Pancreas (tissue), 10 donors: ENCODE measurements around the gene RAB3GAP2. TPM values are rescaled to one million over a fixed set of nuclear protein-coding genes. Genes with fewer than 3 reads are reported as not detected.
A peak's percentile ranks its signal among the peaks of the same experiment; 100 is the strongest.

ENCODE experiments used
- ATAC-seq, 4 donors: fragments of 200-7000 bp; cut with Tn5 transposase; one replicate each; pipeline versions ENCODE4 v1.8.0 to v1.9.1; 2020; ENCODE audit warnings: mild to moderate bottlenecking in 4 of 4, moderate library complexity in 4 of 4
- DNase-seq, 6 donors: peaks; one replicate each; pipeline ENCODE4 v3.0.0-alpha.2; 2020
- FAIRE-seq: peaks from 2 replicates; lab custom pipeline; 2012; peaks lifted over from hg19 to GRCh38; lab: Jason Lieb, UNC
- H3K27ac ChIP-seq, 4 donors: fragments of 200-600 bp; sonication (generic); 1 replicate in 3 of 4; 2 replicates in 1 of 4; pipeline versions ENCODE4 v1.5.0 to v1.8.0; 2020
- H3K27me3 ChIP-seq, 4 donors: fragments of 200-600 bp; one replicate each; pipeline ENCODE4 v1.8.0; 2021
- H3K36me3 ChIP-seq, 3 donors: fragments of 200-600 bp; sonication (generic) in 1 of 3; one replicate each; pipeline versions ENCODE4 v1.5.0 to v1.8.0; 2020 to 2021
- H3K4me1 ChIP-seq, 3 donors: fragments of 200-600 bp; one replicate each; pipeline ENCODE4 v1.8.0; 2021
- H3K4me3 ChIP-seq, 4 donors: fragments of 200-600 bp; sonication (generic) in 2 of 4; one replicate each; pipeline versions ENCODE4 v1.5.0 to v1.8.0; 2020 to 2021
- H3K9me3 ChIP-seq, 4 donors: fragments of 200-600 bp; one replicate each; pipeline ENCODE4 v1.8.0; 2021
- CTCF ChIP-seq, 4 donors: fragments of 200-600 bp; sonication (generic) in 3 of 4; IDR thresholded peaks; one replicate each; pipeline versions ENCODE4 v1.5.0 to v1.8.0; 2021; ENCODE audit warnings: antibody characterized with exemption in 4 of 4
- WGBS, 2 donors: extraction: QIAGEN DNeasy Blood & Tissue Kit; methylation state at CpG; one replicate each; pipeline ENCODE4 v1.1.7; 2013; 5-methylcytosine and 5-hydroxymethylcytosine counted together
- intact Hi-C, 3 donors: fragments of 100-400 bp; cut with DNase I; formaldehyde crosslinking; loops; one replicate each; pipeline versions ENCODE4 v1.11.1 to v1.14.2; 2022
- polyA plus RNA-seq, 2 donors: library from polyadenylated mRNA; stranded (reverse); fragments of 200-250 nt; gene quantifications; one replicate each; pipeline ENCODE4 v1.2.3, GENCODE V29; 2013
- total RNA-seq, 6 donors: library from RNA; stranded (reverse); fragmentation: NEBNext Ultra II Directional in 4 of 6; extraction: Animal tissue kit (Norgen Biotek cat#: 25700) in 4 of 6; gene quantifications; one replicate each; pipeline versions ENCODE4 v1.2.1 to v1.2.4, GENCODE V29; 2021 to 2023
- donor health status: healthy with polysubstance abuse.
- donor health status: DM: no; HTN: no; CAD: no; lungs with moderate emphysema.
- donor health status: DM: no; HTN: no; CAD: no.
- donor health status: control.
- donor health status: control.
- donor health status: Bipolar disorder and iron deficiency.
- donor health status: DM: yes; HTN: yes; CAD: no.
- donor health status: DM: no; HTN: no; CAD: no.
- donor health status: DM: no; HTN: no; CAD: no.
- donor health status: DM: yes; HTN: yes; CAD: no.

The RAB3GAP2 gene
- total and polyA plus RNA-seq, 8 donors, result 4.8 to 26.2 (median 15.1) TPM

GRCh38 chr1:220307607-220308006 lies 35.4 kb upstream of the RAB3GAP2 start:
- Histone ChIP-seq H3K27me3 (no peaks in the 10 kb centered on the region), H3K9me3 (no peaks in the 10 kb centered on the region), H3K4me3 (no peak overlapping the region), H3K4me1 (no peaks in the 10 kb centered on the region), H3K27ac (no peak overlapping the region), H3K36me3 (no peaks in the 10 kb centered on the region)
- no peak for TF ChIP-seq CTCF (IDR thresholded peaks at IDR 0.05)
- WGBS, 2 donors, result 68 to 79% methylated on average over 3 of the region's 3 CpGs
- FAIRE-seq (no peak), DNase-seq (no peak), ATAC-seq (no peak)
- intact Hi-C loops, result no loop called here

- WGBS, 2 donors, result 75 to 90% methylated on average over 1 of the region's 1 CpG
- ATAC-seq (no peak), DNase-seq (no peak), FAIRE-seq (no peak)
- Histone ChIP-seq H3K4me1 (no peaks in the 10 kb centered on the region), H3K27me3 (no peaks in the 10 kb centered on the region), H3K9me3 (no peaks in the 10 kb centered on the region), H3K27ac (no peak overlapping the region), H3K4me3 (no peak overlapping the region), H3K36me3 (no peaks in the 10 kb centered on the region)
- TF ChIP-seq CTCF (IDR thresholded peaks at IDR 0.05), result no peak
- intact Hi-C loops, result no loop called here
Measured at GRCh38 chr1:220306339-220306738, 34.1 kb upstream of the RAB3GAP2 start.

GRCh38 chr1:220303871-220304270 lies 31.6 kb upstream of the RAB3GAP2 start:
- H3K4me1 ChIP-seq, result no peaks in the 10 kb centered on the region
- H3K9me3 ChIP-seq, result no peaks in the 10 kb centered on the region
- intact Hi-C loops, result no loop called here
- no peak for ATAC-seq
- WGBS, 2 donors, result 66 to 81% methylated on average over 4 of the region's 4 CpGs
- no peak overlapping the region for H3K4me3 ChIP-seq
- H3K27ac ChIP-seq, result no peak overlapping the region
- no peak for DNase-seq
- H3K36me3 ChIP-seq, result no peaks in the 10 kb centered on the region
- no peaks in the 10 kb centered on the region for H3K27me3 ChIP-seq
- TF ChIP-seq CTCF (IDR thresholded peaks at IDR 0.05), result no peak
- no peak for FAIRE-seq

GRCh38 chr1:220301630-220302029 lies 29.4 kb upstream of the RAB3GAP2 start:
- Histone ChIP-seq H3K4me3 (no peak overlapping the region), H3K4me1 (no peaks in the 10 kb centered on the region), H3K27ac (no peak overlapping the region), H3K9me3 (no peaks in the 10 kb centered on the region), H3K27me3 (no peaks in the 10 kb centered on the region), H3K36me3 (no peaks in the 10 kb centered on the region)
- TF ChIP-seq CTCF (IDR thresholded peaks at IDR 0.05), result no peak
- WGBS, 2 donors, result 28 to 33% methylated on average over 2 of the region's 2 CpGs
- intact Hi-C loops, result no loop called here
- ATAC-seq, result no peak
- no peak for DNase-seq
- no peak for FAIRE-seq

GRCh38 chr1:220300442-220301121 lies 28.3 kb upstream of the RAB3GAP2 start:
- H3K9me3 ChIP-seq, result no peaks in the 10 kb centered on the region
- ATAC-seq (peak in 3 of 4 donors; percentile 66 to 92 (median 85)), FAIRE-seq (no peak), DNase-seq (peak in 3 of 6 donors; percentile 5 to 38 (median 22))
- no peaks in the 10 kb centered on the region for H3K36me3 ChIP-seq
- H3K4me1 ChIP-seq, result no peaks in the 10 kb centered on the region
- intact Hi-C loops, result no loop called here
- H3K4me3 ChIP-seq, result no peak overlapping the region
- TF ChIP-seq CTCF (IDR thresholded peaks at IDR 0.05), result no peak
- 45 to 51% methylated on average over 7 of the region's 7 CpGs for WGBS, 2 donors
- no peaks in the 10 kb centered on the region for H3K27me3 ChIP-seq
- peak overlapping the region in 2 of 4 donors; percentile 28 to 33 for H3K27ac ChIP-seq
